Measurements from ENCODE around the gene GRAMD1A. TPM values are rescaled to one million over a fixed set of nuclear protein-coding genes. Genes with fewer than 3 reads are reported as not detected.
"Not testable (repeated sequence)": the region's sequence is repeated elsewhere in the genome, so short reads cannot be mapped to it uniquely, and the experiment has no call there.

Gene GRAMD1A
- total RNA-seq, 1 donor from 2014 or later = 67.9 TPM

- H3K27me3 Mint-ChIP-seq (ENCODE audit: low read depth) = no peaks in the 10 kb centered on the region
- no peak overlapping the region for H3K27ac Mint-ChIP-seq (ENCODE audit: unreplicated experiment)
- H3K36me3 Mint-ChIP-seq (ENCODE audit: low read depth) = peaks cover 20% of the 10 kb centered on the region
- DNase-seq (ENCODE audit: low spot score) = no peak
- no peaks in the 10 kb centered on the region for H3K9me3 Mint-ChIP-seq (ENCODE audit: low read depth)
- H3K4me1 Mint-ChIP-seq (ENCODE audit: low read depth) = no peaks in the 10 kb centered on the region
- TF ChIP-seq CTCF (IDR thresholded peaks at IDR 0.05) = no peak
- H3K4me3 Mint-ChIP-seq (ENCODE audit: unreplicated experiment) = no peak overlapping the region
These were observed 25.8 kb downstream of the GRAMD1A start for GRCh38 chr19:35025969-35026368.

GRCh38 chr19:35026418-35026817 lies 26.3 kb downstream of the GRAMD1A start:
- no peak overlapping the region for H3K4me3 Mint-ChIP-seq (ENCODE audit: unreplicated experiment)
- DNase-seq (ENCODE audit: low spot score) = no peak
- H3K4me1 Mint-ChIP-seq (ENCODE audit: low read depth) = peaks cover 4% of the 10 kb centered on the region
- H3K36me3 Mint-ChIP-seq (ENCODE audit: low read depth) = peaks cover 19% of the 10 kb centered on the region
- no peak for TF ChIP-seq CTCF (IDR thresholded peaks at IDR 0.05)
- no peaks in the 10 kb centered on the region for H3K27me3 Mint-ChIP-seq (ENCODE audit: low read depth)
- H3K9me3 Mint-ChIP-seq (ENCODE audit: low read depth) = no peaks in the 10 kb centered on the region
- H3K27ac Mint-ChIP-seq (ENCODE audit: unreplicated experiment) = no peak overlapping the region

- no peak for DNase-seq (ENCODE audit: low spot score)
- no peaks in the 10 kb centered on the region for H3K9me3 Mint-ChIP-seq (ENCODE audit: low read depth)
- peaks cover 6% of the 10 kb centered on the region for H3K4me1 Mint-ChIP-seq (ENCODE audit: low read depth)
- no peak overlapping the region for H3K4me3 Mint-ChIP-seq (ENCODE audit: unreplicated experiment)
- no peak overlapping the region for H3K27ac Mint-ChIP-seq (ENCODE audit: unreplicated experiment)
- H3K27me3 Mint-ChIP-seq (ENCODE audit: low read depth) = no peaks in the 10 kb centered on the region
- no peak for TF ChIP-seq CTCF (IDR thresholded peaks at IDR 0.05)
- H3K36me3 Mint-ChIP-seq (ENCODE audit: low read depth) = peaks cover 17% of the 10 kb centered on the region
These were observed 26.9 kb downstream of the GRAMD1A start for GRCh38 chr19:35027009-35027408.

- DNase-seq (ENCODE audit: low spot score) = no peak
- TF ChIP-seq CTCF (IDR thresholded peaks at IDR 0.05) = no peak
- Mint-ChIP-seq H3K4me3 (ENCODE audit: unreplicated experiment) (no peak overlapping the region), H3K4me1 (ENCODE audit: low read depth) (peaks cover 6% of the 10 kb centered on the region), H3K27ac (ENCODE audit: unreplicated experiment) (no peak overlapping the region), H3K36me3 (ENCODE audit: low read depth) (peaks cover 12% of the 10 kb centered on the region), H3K27me3 (ENCODE audit: low read depth) (no peaks in the 10 kb centered on the region), H3K9me3 (ENCODE audit: low read depth) (no peaks in the 10 kb centered on the region)
These were observed 27.9 kb downstream of the GRAMD1A start for GRCh38 chr19:35027851-35028599.

- not testable (repeated sequence) for H3K4me3 Mint-ChIP-seq (ENCODE audit: unreplicated experiment); H3K27me3 Mint-ChIP-seq (ENCODE audit: low read depth); H3K9me3 Mint-ChIP-seq (ENCODE audit: low read depth); H3K27ac Mint-ChIP-seq (ENCODE audit: unreplicated experiment); DNase-seq (ENCODE audit: low spot score); H3K4me1 Mint-ChIP-seq (ENCODE audit: low read depth)
- peaks cover 11% of the 10 kb centered on the region for H3K36me3 Mint-ChIP-seq (ENCODE audit: low read depth)
These were observed 28.4 kb downstream of the GRAMD1A start for GRCh38 chr19:35028600-35028885.

GRCh38 chr19:35029275-35029736 lies 29.2 kb downstream of the GRAMD1A start:
- not testable (repeated sequence) for H3K36me3 Mint-ChIP-seq (ENCODE audit: low read depth); H3K4me3 Mint-ChIP-seq (ENCODE audit: unreplicated experiment); H3K27ac Mint-ChIP-seq (ENCODE audit: unreplicated experiment); DNase-seq (ENCODE audit: low spot score); H3K27me3 Mint-ChIP-seq (ENCODE audit: low read depth); H3K9me3 Mint-ChIP-seq (ENCODE audit: low read depth); H3K4me1 Mint-ChIP-seq (ENCODE audit: low read depth)

Data from chondrocyte (in vitro differentiated cells).